Keratinocyte (primary cell): ENCODE measurements around the gene MAML1.

ENCODE experiments used
- CTCF ChIP-seq, 3 experiments: IDR thresholded peaks in 1 of 3; conservative IDR thresholded peaks in 1 of 3; optimal IDR thresholded peaks in 1 of 3; 2 replicates in 2 of 3; 3 replicates in 1 of 3; pipeline versions ENCODE3 to v1.5.1; 2011; ENCODE audit warnings: low read length in 3 of 3, mild to moderate bottlenecking in 3 of 3, moderate library complexity in 2 of 3, control low read depth in 1 of 3, inconsistent platforms in 1 of 3; ENCODE audit not compliant: insufficient read depth in 2 of 3; ENCODE audit errors: extremely low read depth in 1 of 3
- EZH2 ChIP-seq: IDR thresholded peaks from one replicate; pipeline ENCODE4 v1.6.1; 2012; ENCODE audit warnings: inconsistent platforms, mild to moderate bottlenecking, low read length, moderate library complexity

DNA sequence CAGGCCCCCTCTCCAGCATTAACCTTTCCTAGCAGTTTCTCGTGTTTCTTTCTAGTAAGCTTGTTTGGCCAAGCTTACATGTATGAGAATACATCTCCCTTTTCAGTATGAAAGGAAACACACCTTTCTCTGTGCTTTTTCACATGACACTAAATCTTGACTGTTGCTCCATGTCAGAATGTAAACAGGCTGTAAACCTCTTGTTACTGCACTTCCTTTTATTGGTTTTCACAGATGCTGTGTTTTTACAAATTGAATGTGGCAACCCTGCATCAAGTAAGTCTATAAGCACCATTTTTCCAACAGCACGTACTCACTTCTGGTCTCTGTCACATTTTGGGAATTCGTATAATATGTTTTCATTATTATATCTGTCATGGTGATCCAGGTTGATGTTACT is 36.0 kb upstream of the MAML1 start:
- no peak for TF ChIP-seq CTCF (optimal IDR thresholded peaks at IDR 0.05 in 1 of 3, IDR thresholded peaks at IDR 0.05 in 1 of 3, conservative IDR thresholded peaks at IDR 0.05 in 1 of 3; ENCODE audit: extremely low read depth in 1 of 3, insufficient read depth in 2 of 3, low read length in 3 of 3)
- no peak for TF ChIP-seq EZH2
